SIG-M5 treated with dmso at 0.1 percent for 504 hours (cell line): Measurements from ENCODE around the gene ROBO2.

Source experiments
- DNase-seq: peaks from one replicate; lab custom pipeline; 2025; ENCODE audit not compliant: unreplicated experiment; lab: John Stamatoyannopoulos, UW

ROBO2 gene, protein sequence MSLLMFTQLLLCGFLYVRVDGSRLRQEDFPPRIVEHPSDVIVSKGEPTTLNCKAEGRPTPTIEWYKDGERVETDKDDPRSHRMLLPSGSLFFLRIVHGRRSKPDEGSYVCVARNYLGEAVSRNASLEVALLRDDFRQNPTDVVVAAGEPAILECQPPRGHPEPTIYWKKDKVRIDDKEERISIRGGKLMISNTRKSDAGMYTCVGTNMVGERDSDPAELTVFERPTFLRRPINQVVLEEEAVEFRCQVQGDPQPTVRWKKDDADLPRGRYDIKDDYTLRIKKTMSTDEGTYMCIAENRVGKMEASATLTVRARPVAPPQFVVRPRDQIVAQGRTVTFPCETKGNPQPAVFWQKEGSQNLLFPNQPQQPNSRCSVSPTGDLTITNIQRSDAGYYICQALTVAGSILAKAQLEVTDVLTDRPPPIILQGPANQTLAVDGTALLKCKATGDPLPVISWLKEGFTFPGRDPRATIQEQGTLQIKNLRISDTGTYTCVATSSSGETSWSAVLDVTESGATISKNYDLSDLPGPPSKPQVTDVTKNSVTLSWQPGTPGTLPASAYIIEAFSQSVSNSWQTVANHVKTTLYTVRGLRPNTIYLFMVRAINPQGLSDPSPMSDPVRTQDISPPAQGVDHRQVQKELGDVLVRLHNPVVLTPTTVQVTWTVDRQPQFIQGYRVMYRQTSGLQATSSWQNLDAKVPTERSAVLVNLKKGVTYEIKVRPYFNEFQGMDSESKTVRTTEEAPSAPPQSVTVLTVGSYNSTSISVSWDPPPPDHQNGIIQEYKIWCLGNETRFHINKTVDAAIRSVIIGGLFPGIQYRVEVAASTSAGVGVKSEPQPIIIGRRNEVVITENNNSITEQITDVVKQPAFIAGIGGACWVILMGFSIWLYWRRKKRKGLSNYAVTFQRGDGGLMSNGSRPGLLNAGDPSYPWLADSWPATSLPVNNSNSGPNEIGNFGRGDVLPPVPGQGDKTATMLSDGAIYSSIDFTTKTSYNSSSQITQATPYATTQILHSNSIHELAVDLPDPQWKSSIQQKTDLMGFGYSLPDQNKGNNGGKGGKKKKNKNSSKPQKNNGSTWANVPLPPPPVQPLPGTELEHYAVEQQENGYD (N-terminal part only)

GRCh38 chr3:77039606-77040171 is at the start of gene ROBO2:
ROBO2 (plus strand) TSS chr3:77040099; CDS start chr3:77040786, 687 bp downstream.
- DNase-seq: no peak

GRCh38 chr3:76990606-76991005 is 49.3 kb upstream of the ROBO2 start:
- no peak for DNase-seq

DNA sequence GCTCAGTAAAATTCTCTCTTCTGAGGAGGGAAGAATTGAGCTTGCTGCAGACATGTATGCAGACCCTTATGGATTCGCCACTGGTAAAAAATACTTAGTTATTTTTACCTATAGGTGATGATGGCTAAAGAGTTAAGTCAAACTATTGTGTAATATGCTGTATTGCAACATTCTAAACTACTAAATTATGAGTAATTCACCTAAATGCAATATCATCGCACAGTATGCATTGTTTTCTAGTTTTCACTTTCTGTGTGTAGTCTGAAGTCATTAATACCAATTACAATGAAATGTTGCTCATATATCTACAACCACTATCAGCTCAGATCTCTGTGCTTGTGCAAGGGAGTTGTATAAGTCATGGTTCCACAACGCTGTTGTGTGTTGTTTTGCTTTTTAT is 48.7 kb upstream of the ROBO2 start:
- no peak for DNase-seq

DNA sequence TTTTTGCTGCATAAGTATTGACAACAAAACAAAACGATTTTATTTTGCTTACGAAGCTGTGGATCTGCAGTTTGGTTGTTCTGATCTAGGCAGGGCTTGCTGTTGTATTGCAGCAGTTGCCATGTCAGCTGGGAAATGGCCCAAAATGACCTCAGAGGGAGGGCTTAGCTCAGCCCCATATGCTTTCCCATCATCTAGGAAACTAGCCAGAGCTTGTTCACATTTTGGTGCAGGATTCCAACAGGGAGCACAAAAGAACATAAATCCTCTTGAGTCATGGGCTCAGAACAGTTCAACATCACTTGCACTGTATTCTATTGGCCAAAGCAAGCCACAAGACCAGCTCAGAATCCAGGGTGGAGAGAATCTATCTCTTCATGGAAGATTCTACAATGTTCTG is 42.2 kb upstream of the ROBO2 start:
- DNase-seq: no peak

DNA sequence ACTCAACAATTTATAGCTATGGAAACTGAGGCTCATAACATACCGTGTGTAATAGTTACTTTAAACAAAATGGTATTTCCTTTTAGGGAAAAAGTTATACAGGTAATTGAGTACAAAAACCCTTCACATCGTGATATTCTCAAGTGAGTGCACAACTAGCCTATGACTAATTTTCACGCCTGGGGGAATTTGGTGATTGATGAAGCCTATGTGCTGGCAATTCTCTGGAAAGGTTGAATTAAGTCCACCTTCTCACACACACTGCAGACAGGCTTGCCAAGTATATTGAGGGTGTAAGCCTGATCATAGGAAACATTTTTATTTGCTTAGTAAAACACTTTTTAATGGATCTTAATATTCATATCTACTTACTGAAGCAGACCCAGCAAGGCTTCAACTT is 41.3 kb upstream of the ROBO2 start:
- DNase-seq: no peak

DNA sequence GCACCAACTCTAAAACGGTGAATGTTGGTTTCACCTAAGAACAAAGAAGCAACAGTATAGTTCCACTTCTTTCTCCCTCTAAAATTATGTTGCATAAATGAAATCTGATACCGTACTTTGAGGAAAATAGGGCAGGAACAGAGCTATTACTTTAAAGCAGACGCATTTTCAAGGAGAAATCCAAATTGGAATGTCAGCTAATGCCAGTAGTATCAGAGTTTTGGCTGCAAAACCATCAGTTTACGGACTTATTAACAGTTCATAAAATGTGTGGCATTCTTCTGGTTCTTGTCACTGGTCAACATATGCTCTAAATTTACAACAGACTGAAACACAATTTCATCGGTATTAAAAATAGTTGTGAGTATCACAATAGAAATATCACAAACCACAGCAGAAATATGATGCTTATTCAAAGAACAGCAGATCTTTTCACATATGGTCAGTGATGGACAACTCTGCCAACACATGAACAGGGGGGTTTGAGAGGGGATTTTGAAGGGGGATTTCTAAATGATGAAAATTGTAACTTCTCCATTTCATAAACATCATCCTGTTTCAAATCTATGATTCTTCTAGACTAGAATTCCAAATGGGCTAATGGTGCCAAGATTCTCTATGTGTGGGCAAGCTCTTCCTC is 38.7 kb upstream of the ROBO2 start:
- no peak for DNase-seq

GRCh38 chr3:77014226-77014625 is 25.7 kb upstream of the ROBO2 start:
- no peak for DNase-seq

DNA sequence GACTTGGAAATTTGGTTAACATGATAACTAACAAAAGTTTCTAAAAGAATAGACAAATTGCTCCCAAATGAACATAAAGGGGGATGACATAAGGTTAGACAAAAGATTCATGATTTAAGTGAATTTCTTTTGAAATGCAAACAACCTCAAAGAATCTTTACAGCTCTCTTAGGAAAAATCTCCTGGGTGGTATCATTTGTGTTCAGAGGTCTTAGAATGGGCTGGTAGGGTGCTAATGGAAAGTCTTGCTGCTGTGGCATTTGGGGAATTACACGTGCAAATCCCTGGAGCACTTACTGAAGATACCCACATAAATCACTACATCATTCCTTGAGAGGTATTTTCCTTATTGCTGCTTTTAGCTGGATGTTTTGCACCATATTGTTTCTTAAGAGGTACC is 14.4 kb upstream of the ROBO2 start:
- no peak for DNase-seq

GRCh38 chr3:77026904-77027634 is 12.8 kb upstream of the ROBO2 start:
- DNase-seq: no peak

- DNase-seq: no peak
These were observed 11.9 kb upstream of the ROBO2 start for GRCh38 chr3:77028005-77028404.

GRCh38 chr3:77038468-77038929 is 1.4 kb upstream of the ROBO2 start:
- DNase-seq: peak; percentile 47

DNA sequence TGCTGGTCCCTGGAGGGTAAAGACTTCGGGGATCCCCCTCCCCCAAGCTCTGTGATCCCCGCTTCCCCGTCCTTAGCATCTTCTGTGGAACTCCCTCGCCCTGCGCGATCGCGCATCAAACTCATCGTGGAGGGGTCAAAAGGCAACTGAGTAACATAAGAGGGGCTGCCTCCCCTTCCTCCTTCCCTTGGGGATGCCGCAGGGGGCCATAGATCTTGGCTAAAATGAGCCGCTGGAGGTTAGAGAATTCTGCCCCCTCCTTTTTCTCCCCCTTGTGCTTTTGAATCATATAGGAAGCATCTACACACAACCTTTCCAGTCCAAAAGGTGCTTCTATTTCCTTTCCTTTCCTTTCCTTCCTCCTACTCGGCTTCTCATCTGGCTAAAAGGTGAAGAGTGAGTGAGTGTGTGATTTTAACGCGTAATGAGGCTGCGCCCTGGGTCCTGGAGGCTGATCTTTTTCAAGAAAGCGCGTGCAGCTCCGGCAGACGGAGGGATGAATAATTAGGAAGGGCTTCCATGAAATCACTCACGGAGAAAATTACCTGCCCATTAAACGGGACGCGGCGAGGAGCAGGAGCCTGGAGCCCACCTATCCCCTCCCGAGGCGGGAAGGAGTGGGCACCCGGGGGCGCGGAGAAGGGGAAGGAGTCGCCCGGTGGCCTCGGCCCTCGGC is 831 bp upstream of the ROBO2 start:
- DNase-seq: no peak

- DNase-seq: no peak
These were observed 317 bp downstream of the ROBO2 start for GRCh38 chr3:77040216-77040615.

DNA sequence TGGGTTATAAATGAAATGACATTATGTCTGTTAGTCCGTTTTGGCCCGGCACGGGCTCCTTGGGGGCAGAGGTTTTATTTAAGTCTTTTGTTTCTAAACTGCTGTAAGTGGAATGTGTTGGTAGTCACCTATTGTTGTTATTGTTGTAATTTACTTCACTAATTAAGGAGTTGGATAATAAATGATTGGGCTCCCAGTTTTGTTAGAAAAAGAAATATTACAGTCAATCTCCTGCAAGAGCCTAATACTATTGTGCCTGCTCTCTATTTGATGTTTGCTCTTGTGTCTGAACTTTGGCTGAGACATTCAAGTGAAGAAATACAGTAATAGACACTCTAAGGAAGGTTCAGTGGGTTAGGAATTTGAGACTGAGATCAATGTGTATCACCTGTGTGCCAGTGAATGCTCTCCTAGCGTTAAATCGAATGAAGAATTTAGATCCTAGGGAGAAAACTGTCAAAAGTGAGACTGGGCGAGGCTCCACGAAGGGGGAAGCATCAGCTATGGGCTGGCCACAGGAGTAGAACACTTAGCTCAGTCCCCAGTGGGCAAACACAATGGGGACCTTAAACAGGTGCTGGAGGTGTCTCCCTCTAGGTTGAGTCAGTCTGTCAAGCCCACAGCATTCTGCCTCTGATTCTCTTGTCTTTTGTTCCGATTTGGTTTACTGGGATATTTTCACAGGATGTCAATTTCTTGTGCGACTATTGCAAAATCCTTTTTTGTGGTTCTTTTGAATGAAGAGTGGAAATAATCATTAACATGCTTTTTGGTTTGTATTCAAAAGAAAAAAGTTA is 1.2 kb downstream of the ROBO2 start:
- no peak for DNase-seq

- no peak for DNase-seq
These were observed 1.9 kb downstream of the ROBO2 start for GRCh38 chr3:77041811-77042210.

GRCh38 chr3:77042343-77042742 is 2.4 kb downstream of the ROBO2 start:
- DNase-seq: no peak

DNA sequence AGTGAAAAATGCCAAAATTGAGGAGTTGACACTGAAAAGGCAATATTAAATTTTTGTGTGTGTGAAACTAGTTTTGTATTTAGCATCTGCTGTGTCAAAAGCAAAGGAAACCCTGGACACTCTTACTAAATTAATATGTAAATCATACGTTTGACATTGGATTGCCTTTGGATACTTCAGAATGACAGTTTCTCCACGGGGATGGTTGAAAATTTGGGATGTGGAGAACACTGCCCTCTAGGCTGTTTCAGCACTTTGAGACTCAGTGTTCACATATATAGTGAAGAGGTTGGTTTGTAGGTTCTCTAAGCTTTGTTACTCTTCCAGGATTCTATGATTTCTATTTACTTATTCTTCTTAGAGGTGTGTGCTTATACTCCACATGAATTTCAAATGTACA is 3.0 kb downstream of the ROBO2 start:
- DNase-seq: no peak

- DNase-seq: no peak
These were observed 5.8 kb downstream of the ROBO2 start for GRCh38 chr3:77045686-77046085.

DNA sequence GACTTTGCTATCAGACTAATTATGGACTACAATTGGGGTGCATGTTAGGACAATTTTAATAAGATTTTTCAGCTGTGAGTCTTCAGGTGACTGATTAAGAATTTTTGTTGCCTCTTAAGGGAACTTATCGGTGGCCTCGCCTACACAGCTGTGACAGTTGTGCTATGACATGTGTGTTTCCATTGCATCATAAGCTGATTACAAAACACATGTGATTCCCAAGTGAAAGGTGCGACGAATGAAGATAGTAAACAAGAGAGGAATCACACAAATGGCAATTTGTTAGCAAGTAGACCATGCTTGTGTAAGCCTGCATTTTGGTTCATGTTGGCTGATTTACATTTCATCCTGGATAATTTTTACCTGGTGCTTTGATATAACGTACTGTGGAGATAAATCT is 8.3 kb downstream of the ROBO2 start:
- DNase-seq: no peak
